B cell (primary cell): ENCODE data around the gene PREX1. TPM values are rescaled to one million over a fixed set of nuclear protein-coding genes. Genes with fewer than 3 reads are reported as not detected.

Experiments
- ATAC-seq: fragments of 200-7000 bp; cut with Tn5 transposase; one replicate; pipeline ENCODE4 v1.10.0; 2021; ENCODE audit warnings: low read depth, mild to moderate bottlenecking, moderate number of reproducible peaks, moderate library complexity
- CTCF ChIA-PET: fragments of 350-600 bp; sonication (Branson Sonifier 250); formaldehyde crosslinking; loops from one replicate; lab custom pipeline; 2021; ENCODE audit warnings: antibody characterized with exemption, inconsistent platforms; lab: Charles Lee
- POLR2A ChIA-PET: fragments of 350-600 bp; sonication (Branson Sonifier 250); formaldehyde crosslinking; loops from one replicate; lab custom pipeline; 2021; ENCODE audit warnings: antibody characterized with exemption; lab: Charles Lee
- DNase-seq: peaks from one replicate; pipeline ENCODE4 v3.0.0; 2013
- H2AFZ ChIP-seq: 2 replicates; pipeline ENCODE4 v1.6.1; 2012; ENCODE audit warnings: mild to moderate bottlenecking, low read depth, low read length; ENCODE audit not compliant: insufficient read depth, poor library complexity, severe bottlenecking
- H3K27ac ChIP-seq, 2 donors: 1 replicate in 1 of 2; 2 replicates in 1 of 2; pipeline ENCODE4 v1.5.1; 2012 to 2013; ENCODE audit warnings: low read length in 2 of 2, mild to moderate bottlenecking in 2 of 2, moderate library complexity in 1 of 2
- H3K27me3 ChIP-seq, 4 experiments: fragments of 200-600 bp in 1 of 4; sonication (generic) in 1 of 4; replicated peaks in 1 of 4; 1 replicate in 2 of 4; 2 replicates in 2 of 4; pipeline versions ENCODE4 v1.6.1 to v1.7.0; 2013 to 2016; ENCODE audit warnings: low read length in 3 of 4, mild to moderate bottlenecking in 2 of 4, mixed read lengths in 1 of 4, moderate library complexity in 1 of 4; ENCODE audit not compliant: insufficient read depth in 4 of 4, control insufficient read depth in 3 of 4; ENCODE audit errors: control extremely low read depth in 1 of 4
- H3K36me3 ChIP-seq, 2 experiments: replicated peaks in 1 of 2; 1 replicate in 1 of 2; 2 replicates in 1 of 2; pipeline versions ENCODE4 v1.6.1 to v1.7.1; 2013; ENCODE audit warnings: low read length in 1 of 2; ENCODE audit not compliant: insufficient read depth in 2 of 2, control insufficient read depth in 1 of 2; ENCODE audit errors: control extremely low read depth in 1 of 2, extremely low read depth in 1 of 2
- H3K4me1 ChIP-seq, 2 donors: fragments of 200-600 bp in 1 of 2; sonication (generic) in 1 of 2; 1 replicate in 1 of 2; 2 replicates in 1 of 2; pipeline versions ENCODE4 v1.5.1 to v1.6.1; 2013 to 2017; ENCODE audit warnings: low read length in 2 of 2; ENCODE audit not compliant: control insufficient read depth in 2 of 2, insufficient read depth in 2 of 2
- H3K4me2 ChIP-seq: replicated peaks from 2 replicates; pipeline ENCODE3; 2012; ENCODE audit warnings: mild to moderate bottlenecking, low read depth, low read length; ENCODE audit not compliant: poor library complexity, severe bottlenecking
- H3K4me3 ChIP-seq, 5 experiments: fragments of 200-600 bp in 1 of 5; sonication (generic) in 1 of 5; 1 replicate in 3 of 5; 2 replicates in 2 of 5; pipeline versions ENCODE4 v1.5.1 to v1.7.0; 2011 to 2016; ENCODE audit warnings: low read length in 4 of 5, mild to moderate bottlenecking in 4 of 5, low read depth in 2 of 5, control low read depth in 1 of 5, moderate library complexity in 1 of 5; ENCODE audit not compliant: insufficient read depth in 1 of 5; ENCODE audit errors: control extremely low read depth in 1 of 5, extremely low read depth in 1 of 5
- H3K79me2 ChIP-seq: fragments of 200-600 bp; sonication (generic); one replicate; pipeline ENCODE4 v1.6.0; 2016; ENCODE audit warnings: low read length; ENCODE audit not compliant: control insufficient read depth, insufficient read depth
- H3K9ac ChIP-seq: fragments of 200-600 bp; sonication (generic); 2 replicates; pipeline ENCODE4 v1.6.1; 2017; ENCODE audit warnings: mild to moderate bottlenecking, low read length, moderate library complexity
- H3K9me3 ChIP-seq, 3 donors: one replicate each; pipeline versions ENCODE4 v1.6.1 to v1.7.1; 2013; ENCODE audit warnings: low read length in 2 of 3; ENCODE audit not compliant: control insufficient read depth in 2 of 3, insufficient read depth in 1 of 3; ENCODE audit errors: control extremely low read depth in 1 of 3
- H4K20me1 ChIP-seq: 2 replicates; pipeline ENCODE4 v1.6.0; 2012; ENCODE audit warnings: mild to moderate bottlenecking, low read length; ENCODE audit not compliant: insufficient read depth, control insufficient read depth, poor library complexity, severe bottlenecking
- H3K27ac Mint-ChIP-seq: one replicate; pipeline ENCODE4 v1.8.0; 2021; ENCODE audit warnings: mixed read lengths
- H3K27me3 Mint-ChIP-seq: one replicate; pipeline ENCODE4 v1.8.0; 2021; ENCODE audit warnings: mixed read lengths
- H3K4me1 Mint-ChIP-seq: one replicate; pipeline ENCODE4 v1.8.0; 2021; ENCODE audit warnings: mixed read lengths
- H3K4me3 Mint-ChIP-seq: one replicate; pipeline ENCODE4 v1.8.0; 2021; ENCODE audit warnings: mixed read lengths
- H3K9me3 Mint-ChIP-seq: one replicate; pipeline ENCODE4 v1.8.0; 2022; ENCODE audit warnings: mixed read lengths; ENCODE audit not compliant: insufficient read depth
- EZH2 ChIP-seq: IDR thresholded peaks from 2 replicates; pipeline ENCODE4 v1.6.1; 2012; ENCODE audit warnings: borderline replicate concordance, low read depth, mild to moderate bottlenecking, moderate library complexity, low read length; ENCODE audit not compliant: insufficient read depth, poor library complexity, severe bottlenecking
- WGBS: methylation state at CpG from one replicate; pipeline ENCODE4 v1.1.5; 2013; ENCODE audit warnings: missing lambda C conversion rate; ENCODE audit not compliant: insufficient coverage; 5-methylcytosine and 5-hydroxymethylcytosine counted together
- intact Hi-C: fragments of 100-400 bp; cut with micrococcal nuclease; formaldehyde crosslinking; loops from one replicate; pipeline ENCODE4 v1.10.0; 2022
- polyA plus RNA-seq: library from polyadenylated mRNA; depleted of rRNA; stranded (reverse); fragments of >200 nt; gene quantifications from 2 replicates; pipeline ENCODE4 v1.2.3, GENCODE V29; 2012
- total RNA-seq, 2 donors: library from RNA; stranded (reverse); fragments of 120-200 nt in 1 of 2; gene quantifications; 1 replicate in 1 of 2; 2 replicates in 1 of 2; pipeline versions ENCODE4 v1.2.3 to v1.2.4, GENCODE V29; 2013 to 2022
- TF ChIP-seq, protein P1 (sequence below): fragments of 200-600 bp; IDR thresholded peaks from one replicate; pipeline ENCODE4 v1.8.0; 2022; ENCODE audit warnings: antibody characterized with exemption, mild to moderate bottlenecking

The PREX1 gene
- total and polyA plus RNA-seq, 2 donors (not counting 1 experiment from before 2014, with no cell fraction given) = 79.1 to 99.4 TPM

DNA sequence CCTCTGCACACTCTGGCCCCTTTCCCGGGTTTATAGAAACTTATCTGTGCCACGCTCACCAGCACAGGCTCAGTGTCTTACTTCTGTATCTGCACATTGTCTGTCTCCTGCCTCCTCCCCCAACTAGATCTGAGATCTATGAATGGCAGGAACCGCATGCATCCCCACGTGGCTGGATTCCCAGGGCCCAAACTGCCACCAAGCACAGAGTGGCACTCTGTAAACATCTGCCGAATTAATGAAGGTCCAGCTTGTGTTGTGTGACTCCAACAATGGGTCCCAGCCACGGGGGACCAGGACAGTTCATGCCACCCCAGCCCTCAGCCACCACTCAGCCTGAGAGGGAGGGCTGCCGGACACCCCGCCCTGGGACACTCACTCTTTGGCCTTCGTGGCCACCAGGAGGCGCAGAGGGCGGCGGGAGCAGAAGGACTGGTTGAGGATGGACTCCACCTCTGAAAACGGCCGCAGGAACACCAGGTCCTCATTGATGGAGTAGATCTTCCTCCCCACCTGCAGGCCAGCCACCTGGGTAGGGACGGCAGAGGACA is 171.1 kb downstream of the PREX1 start:
- peaks cover 3 to 92% of the 10 kb centered on the region in 2 experiments for H3K36me3 ChIP-seq
- Mint-ChIP-seq H3K27ac (no peak overlapping the region), H3K4me1 (peaks cover 10% of the 10 kb centered on the region), H3K4me3 (no peak overlapping the region), H3K9me3 (no peaks in the 10 kb centered on the region), H3K27me3 (no peaks in the 10 kb centered on the region)
- H3K4me2 ChIP-seq = no peak overlapping the region
- H3K27me3 ChIP-seq = no peaks in the 10 kb centered on the region
- CTCF ChIA-PET = interaction anchor here (0.7 to 8.9 kb wide), 35 partner anchors 8 to 993 kb away, joined by 3 to 297 read pairs (median 8); partner anchors contain the start of gene PREX1
- DNase-seq (no peak), ATAC-seq (no peak)
- WGBS = 95% methylated on average over 12 of the region's 15 CpGs
- peaks cover 0 to 4% (median 3%) of the 10 kb centered on the region in 3 donors for H3K9me3 ChIP-seq
- peaks cover 33% of the 10 kb centered on the region for H4K20me1 ChIP-seq
- no peak overlapping the region for H3K4me3 ChIP-seq
- H3K79me2 ChIP-seq = peaks cover 17% of the 10 kb centered on the region
- no peak overlapping the region for H2AFZ ChIP-seq
- intact Hi-C loops = loop anchor here (1.0 to 5.0 kb wide), 2 partner anchors 171 to 221 kb away; partner anchors contain the start of gene PREX1
- no peak overlapping the region for H3K9ac ChIP-seq
- H3K4me1 ChIP-seq = peaks cover 0 to 3% of the 10 kb centered on the region in 2 donors
- POLR2A ChIA-PET = no interaction called here
- no peak overlapping the region for H3K27ac ChIP-seq
- TF ChIP-seq, protein P1, sequence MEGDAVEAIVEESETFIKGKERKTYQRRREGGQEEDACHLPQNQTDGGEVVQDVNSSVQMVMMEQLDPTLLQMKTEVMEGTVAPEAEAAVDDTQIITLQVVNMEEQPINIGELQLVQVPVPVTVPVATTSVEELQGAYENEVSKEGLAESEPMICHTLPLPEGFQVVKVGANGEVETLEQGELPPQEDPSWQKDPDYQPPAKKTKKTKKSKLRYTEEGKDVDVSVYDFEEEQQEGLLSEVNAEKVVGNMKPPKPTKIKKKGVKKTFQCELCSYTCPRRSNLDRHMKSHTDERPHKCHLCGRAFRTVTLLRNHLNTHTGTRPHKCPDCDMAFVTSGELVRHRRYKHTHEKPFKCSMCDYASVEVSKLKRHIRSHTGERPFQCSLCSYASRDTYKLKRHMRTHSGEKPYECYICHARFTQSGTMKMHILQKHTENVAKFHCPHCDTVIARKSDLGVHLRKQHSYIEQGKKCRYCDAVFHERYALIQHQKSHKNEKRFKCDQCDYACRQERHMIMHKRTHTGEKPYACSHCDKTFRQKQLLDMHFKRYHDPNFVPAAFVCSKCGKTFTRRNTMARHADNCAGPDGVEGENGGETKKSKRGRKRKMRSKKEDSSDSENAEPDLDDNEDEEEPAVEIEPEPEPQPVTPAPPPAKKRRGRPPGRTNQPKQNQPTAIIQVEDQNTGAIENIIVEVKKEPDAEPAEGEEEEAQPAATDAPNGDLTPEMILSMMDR = no peak
- no peak for TF ChIP-seq EZH2

DNA sequence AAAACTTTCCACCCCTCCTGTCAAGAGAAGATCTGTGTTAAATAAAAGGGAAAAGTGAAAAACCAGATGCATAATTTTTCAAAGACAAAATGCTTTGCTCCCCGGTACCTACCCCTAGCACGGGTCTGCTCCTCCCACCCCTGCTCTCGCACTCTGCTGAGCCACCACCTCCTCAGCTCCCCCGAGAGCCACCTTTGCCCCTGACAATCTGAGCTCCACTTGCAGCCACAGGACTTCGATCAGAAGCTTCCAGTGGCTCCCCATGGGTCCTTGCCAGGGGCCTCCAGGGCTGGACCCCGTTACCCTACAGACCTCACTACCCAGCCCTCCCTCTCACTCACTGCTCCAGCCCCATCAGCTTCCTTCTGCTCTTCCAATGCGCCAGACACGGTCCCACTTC is 171.7 kb downstream of the PREX1 start:
- H3K9ac ChIP-seq = no peak overlapping the region
- DNase-seq (no peak), ATAC-seq (no peak)
- no peak overlapping the region for H3K27ac ChIP-seq
- no peak overlapping the region for H2AFZ ChIP-seq
- no peak overlapping the region for H3K4me3 Mint-ChIP-seq
- peaks cover 33% of the 10 kb centered on the region for H4K20me1 ChIP-seq
- no peaks in the 10 kb centered on the region for H3K27me3 ChIP-seq
- peaks cover 0 to 3% of the 10 kb centered on the region in 2 donors for H3K4me1 ChIP-seq
- H3K4me3 ChIP-seq = no peak overlapping the region
- peaks cover 0 to 4% (median 3%) of the 10 kb centered on the region in 3 donors for H3K9me3 ChIP-seq
- no peak overlapping the region for H3K4me2 ChIP-seq
- WGBS = 96% methylated on average over 8 of the region's 8 CpGs
- H3K27me3 Mint-ChIP-seq = no peaks in the 10 kb centered on the region
- CTCF ChIA-PET = interaction anchor here (0.7 to 8.9 kb wide), 11 partner anchors 95 to 992 kb away, joined by 3 to 297 read pairs (median 4); partner anchors contain the start of gene PREX1
- H3K4me1 Mint-ChIP-seq = peaks cover 10% of the 10 kb centered on the region
- POLR2A ChIA-PET = no interaction called here
- H3K27ac Mint-ChIP-seq = no peak overlapping the region
- peaks cover 17% of the 10 kb centered on the region for H3K79me2 ChIP-seq
- TF ChIP-seq EZH2 = no peak
- TF ChIP-seq, protein P1 = no peak
- intact Hi-C loops = loop anchor here (5.0 kb wide), 1 partner anchor 171 kb away; the partner anchor contains the start of gene PREX1
- no peaks in the 10 kb centered on the region for H3K9me3 Mint-ChIP-seq
- peaks cover 3 to 94% of the 10 kb centered on the region in 2 experiments for H3K36me3 ChIP-seq
